Neuronal stem cell (in vitro differentiated cells): Measurements from ENCODE around the gene SCN5A.

Experiments
- DNase-seq: peaks from one replicate; pipeline ENCODE4 v3.0.0-alpha.2; 2013; ENCODE audit warnings: low spot score
- H2AFZ ChIP-seq: one replicate; pipeline ENCODE4 v1.6.1; 2013; ENCODE audit warnings: mild to moderate bottlenecking, low read length, inconsistent platforms
- H2AK5ac ChIP-seq: 2 replicates; pipeline ENCODE4 v1.6.1; 2013; ENCODE audit warnings: low read depth, mild to moderate bottlenecking, inconsistent platforms, low read length, moderate library complexity, mixed read lengths
- H2BK120ac ChIP-seq: 2 replicates; pipeline ENCODE4 v1.6.1; 2013; ENCODE audit warnings: low read depth, mild to moderate bottlenecking, inconsistent platforms, low read length, moderate library complexity, mixed read lengths
- H2BK12ac ChIP-seq: one replicate; pipeline ENCODE4 v1.6.1; 2013; ENCODE audit warnings: low read length, inconsistent platforms
- H2BK15ac ChIP-seq: 2 replicates; pipeline ENCODE4 v1.6.1; 2013; ENCODE audit warnings: mild to moderate bottlenecking, low read length, inconsistent platforms, mixed read lengths
- H2BK5ac ChIP-seq: one replicate; pipeline ENCODE4 v1.6.1; 2013; ENCODE audit warnings: inconsistent platforms, mild to moderate bottlenecking, low read length, moderate library complexity
- H3K14ac ChIP-seq: one replicate; pipeline ENCODE4 v1.6.1; 2013; ENCODE audit warnings: low read length, inconsistent platforms
- H3K18ac ChIP-seq: 2 replicates; pipeline ENCODE4 v1.6.1; 2013; ENCODE audit warnings: low read length, inconsistent platforms
- H3K23ac ChIP-seq: 2 replicates; pipeline ENCODE4 v1.6.1; 2013; ENCODE audit warnings: low read depth, mild to moderate bottlenecking, mixed read lengths, low read length, inconsistent platforms; ENCODE audit not compliant: poor library complexity
- H3K27ac ChIP-seq: replicated peaks from 3 replicates; pipeline ENCODE4 v1.5.1; 2013; ENCODE audit warnings: low read length, inconsistent platforms
- H3K27me3 ChIP-seq, 3 experiments: 2 replicates each; pipeline ENCODE4 v1.6.1; 2013; ENCODE audit warnings: low read length in 3 of 3, mild to moderate bottlenecking in 2 of 3, inconsistent platforms in 1 of 3, low read depth in 1 of 3, mixed read lengths in 1 of 3, moderate library complexity in 1 of 3; ENCODE audit not compliant: control insufficient read depth in 3 of 3, insufficient read depth in 3 of 3
- H3K36me3 ChIP-seq, 2 donors: replicated peaks in 1 of 2; 2 replicates each; pipeline ENCODE4 v1.6.1; 2013; ENCODE audit warnings: low read length in 2 of 2; ENCODE audit not compliant: control insufficient read depth in 2 of 2, insufficient read depth in 2 of 2
- H3K4ac ChIP-seq: 2 replicates; pipeline ENCODE4 v1.6.1; 2013; ENCODE audit warnings: inconsistent platforms, mild to moderate bottlenecking, low read length, moderate library complexity
- H3K4me1 ChIP-seq, 2 donors: 1 replicate in 1 of 2; 2 replicates in 1 of 2; pipeline ENCODE4 v1.6.1; 2013; ENCODE audit warnings: low read length in 2 of 2, low read depth in 1 of 2; ENCODE audit not compliant: control insufficient read depth in 2 of 2, insufficient read depth in 1 of 2
- H3K4me2 ChIP-seq: one replicate; pipeline ENCODE4 v1.6.1; 2013; ENCODE audit warnings: mild to moderate bottlenecking, low read length, inconsistent platforms; ENCODE audit not compliant: insufficient read depth, poor library complexity, severe bottlenecking
- H3K4me3 ChIP-seq, 2 donors: 2 replicates each; pipeline ENCODE4 v1.5.1; 2013; ENCODE audit warnings: low read length in 2 of 2, mild to moderate bottlenecking in 2 of 2, inconsistent platforms in 1 of 2, moderate library complexity in 1 of 2
- H3K79me1 ChIP-seq: one replicate; pipeline ENCODE4 v1.6.1; 2013; ENCODE audit warnings: low read depth, mild to moderate bottlenecking, inconsistent platforms, low read length, moderate library complexity
- H3K9ac ChIP-seq: one replicate; pipeline ENCODE4 v1.6.1; 2013; ENCODE audit warnings: mild to moderate bottlenecking, low read depth, low read length, inconsistent platforms; ENCODE audit not compliant: poor library complexity
- H3K9me3 ChIP-seq, 2 donors: replicated peaks in 1 of 2; 2 replicates each; pipeline versions ENCODE3 to v1.6.1; 2013; ENCODE audit warnings: low read length in 2 of 2, mild to moderate bottlenecking in 2 of 2, inconsistent platforms in 1 of 2, low read depth in 1 of 2, mixed read lengths in 1 of 2, moderate library complexity in 1 of 2; ENCODE audit not compliant: control insufficient read depth in 2 of 2, insufficient read depth in 1 of 2
- H4K8ac ChIP-seq: one replicate; pipeline ENCODE4 v1.6.1; 2013; ENCODE audit warnings: low read depth, mild to moderate bottlenecking, inconsistent platforms, low read length, moderate library complexity
- H4K91ac ChIP-seq: one replicate; pipeline ENCODE4 v1.6.1; 2013; ENCODE audit warnings: low read length, low read depth, mild to moderate bottlenecking, inconsistent platforms; ENCODE audit not compliant: poor library complexity
- WGBS, 2 donors: extraction: QIAGEN DNeasy Blood & Tissue Kit; methylation state at CpG; one replicate each; pipeline ENCODE4 v1.1.7; 2013; ENCODE audit warnings: missing lambda C conversion rate in 2 of 2, mixed read lengths in 1 of 2; ENCODE audit not compliant: insufficient read length in 2 of 2, insufficient replicate concordance in 1 of 2; ENCODE audit errors: extremely low coverage in 2 of 2; 5-methylcytosine and 5-hydroxymethylcytosine counted together

SCN5A gene

GRCh38 chr3:38598791-38599190, 50.7 kb downstream of the SCN5A start:
- Histone ChIP-seq H2AFZ (no peak overlapping the region), H4K8ac (no peak overlapping the region), H2BK120ac (no peak overlapping the region), H3K14ac (peak overlapping the region; percentile 11), H3K27ac (no peak overlapping the region), H3K4me3 (no peak overlapping the region), H2BK5ac (no peak overlapping the region), H3K4ac (no peak overlapping the region), H3K9me3 (no peaks in the 10 kb centered on the region), H4K91ac (no peak overlapping the region), H2BK12ac (no peak overlapping the region), H3K79me1 (no peaks in the 10 kb centered on the region), H3K4me1 (peaks cover 0 to 2% of the 10 kb centered on the region in 2 donors), H2AK5ac (no peak overlapping the region), H3K23ac (no peak overlapping the region), H3K4me2 (no peak overlapping the region), H3K36me3 (no peaks in the 10 kb centered on the region), H2BK15ac (no peak overlapping the region), H3K18ac (no peak overlapping the region), H3K27me3 (peaks cover 0 to 3% (median 0%) of the 10 kb centered on the region in 3 experiments), H3K9ac (no peak overlapping the region)
- no peak for DNase-seq
- WGBS, 2 donors: no CpG with 5 or more reads among the region's 13 CpGs

DNA sequence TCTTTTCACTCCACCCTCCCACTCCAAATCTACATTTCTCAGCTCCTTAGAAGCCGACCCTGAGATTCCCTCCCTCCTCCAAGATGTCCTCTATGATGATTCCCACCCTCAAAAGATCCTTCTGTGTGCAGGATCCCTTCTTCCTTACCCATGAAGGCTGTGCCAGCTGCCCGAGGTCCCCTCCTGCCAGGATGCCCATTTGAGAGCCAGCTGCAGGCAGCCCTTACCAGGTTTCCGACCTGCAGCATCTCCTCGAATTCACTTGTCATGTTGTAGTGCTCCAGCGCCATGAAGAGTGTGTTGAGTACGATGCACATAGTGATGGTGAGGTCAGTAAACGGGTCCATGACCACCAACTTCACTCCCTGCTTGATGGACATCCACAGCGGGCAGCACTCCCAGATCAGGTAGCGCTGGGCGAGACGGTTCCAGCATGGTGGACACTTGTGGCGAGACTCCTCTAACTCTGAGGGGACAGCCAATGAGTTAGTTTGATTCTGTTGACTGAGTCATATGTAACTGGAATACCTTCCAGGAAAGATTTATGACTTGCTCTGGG, 51.9 kb downstream of the SCN5A start:
- Histone ChIP-seq H3K36me3 (no peaks in the 10 kb centered on the region), H2BK15ac (no peak overlapping the region), H3K4me2 (no peak overlapping the region), H3K23ac (peak overlapping the region; percentile 12), H3K79me1 (no peaks in the 10 kb centered on the region), H3K18ac (no peak overlapping the region), H4K91ac (no peak overlapping the region), H2BK5ac (no peak overlapping the region), H3K9ac (no peak overlapping the region), H2BK120ac (no peak overlapping the region), H3K27me3 (peaks cover 0 to 3% (median 0%) of the 10 kb centered on the region in 3 experiments), H2AK5ac (no peak overlapping the region), H3K9me3 (no peaks in the 10 kb centered on the region), H3K4me1 (peaks cover 0 to 2% of the 10 kb centered on the region in 2 donors), H3K27ac (no peak overlapping the region), H4K8ac (no peak overlapping the region), H3K14ac (no peak overlapping the region), H3K4ac (no peak overlapping the region), H3K4me3 (peak overlapping the region in 1 of 2 donors; percentile 44), H2AFZ (no peak overlapping the region), H2BK12ac (no peak overlapping the region)
- DNase-seq: no peak
- WGBS, 2 donors: no CpG with 5 or more reads among the region's 12 CpGs

DNA sequence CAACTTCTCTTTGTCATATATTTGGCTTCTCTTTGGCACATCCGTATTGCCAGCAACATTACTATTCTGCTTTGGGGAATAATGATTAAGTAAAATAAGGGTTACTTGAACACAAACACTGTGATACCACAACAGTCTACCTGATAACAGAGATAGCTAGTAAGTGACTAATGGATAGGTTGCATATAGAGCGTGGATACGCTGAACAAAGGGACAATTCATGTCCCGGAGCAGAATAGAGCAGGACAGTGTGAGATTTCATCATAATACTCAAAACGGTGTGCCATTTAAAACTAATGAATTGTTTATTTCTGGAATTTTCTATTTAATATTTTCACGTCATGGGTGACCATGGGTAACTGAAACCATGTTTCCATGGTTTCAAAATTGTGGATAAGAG, 54.1 kb downstream of the SCN5A start:
- Histone ChIP-seq H3K4me2 (no peak overlapping the region), H2AK5ac (no peak overlapping the region), H2BK15ac (no peak overlapping the region)

DNA sequence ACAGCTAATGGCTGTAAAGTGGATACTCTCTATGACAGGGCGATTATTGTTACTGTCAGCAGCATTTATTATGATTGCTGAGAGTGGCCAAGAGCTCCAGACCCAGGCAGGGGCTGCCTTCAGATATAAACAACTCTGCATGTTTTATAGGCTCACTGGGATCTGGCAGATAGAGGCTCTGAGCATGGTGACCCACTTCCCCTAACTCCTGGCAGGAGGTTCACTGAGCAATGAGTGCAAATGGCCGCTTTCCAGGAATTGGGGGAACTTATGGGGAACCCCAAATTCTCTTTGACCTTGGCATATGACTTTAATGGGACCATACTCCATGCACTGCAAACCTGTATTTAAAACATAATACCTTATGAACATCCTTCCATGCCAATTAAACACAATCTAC, 59.0 kb downstream of the SCN5A start:
- no peaks in the 10 kb centered on the region for H3K36me3 ChIP-seq
- no peak overlapping the region for H2AK5ac ChIP-seq
- H3K4ac ChIP-seq: no peak overlapping the region
- no peak for DNase-seq
- no CpG with 5 or more reads among the region's 2 CpGs for WGBS, 2 donors
- peaks cover 0 to 25% (median 2%) of the 10 kb centered on the region in 3 experiments for H3K27me3 ChIP-seq
- no peak overlapping the region for H2BK120ac ChIP-seq
- H3K4me1 ChIP-seq: no peaks in the 10 kb centered on the region
- no peak overlapping the region for H3K4me3 ChIP-seq
- no peak overlapping the region for H3K4me2 ChIP-seq
- H2BK5ac ChIP-seq: no peak overlapping the region
- no peak overlapping the region for H2AFZ ChIP-seq
- no peak overlapping the region for H3K27ac ChIP-seq
- no peak overlapping the region for H3K18ac ChIP-seq
- no peak overlapping the region for H4K8ac ChIP-seq
- no peak overlapping the region for H3K14ac ChIP-seq
- no peak overlapping the region for H3K9ac ChIP-seq
- H4K91ac ChIP-seq: no peak overlapping the region
- H3K9me3 ChIP-seq: no peaks in the 10 kb centered on the region
- no peaks in the 10 kb centered on the region for H3K79me1 ChIP-seq
- no peak overlapping the region for H3K23ac ChIP-seq
- H2BK15ac ChIP-seq: no peak overlapping the region
- H2BK12ac ChIP-seq: no peak overlapping the region

More for the DNA sequence above, 54.1 kb downstream of the SCN5A start:
- Histone ChIP-seq H3K79me1 (no peaks in the 10 kb centered on the region), H3K23ac (no peak overlapping the region), H3K4me3 (no peak overlapping the region), H4K8ac (no peak overlapping the region), H4K91ac (no peak overlapping the region), H2BK5ac (no peak overlapping the region), H3K27ac (no peak overlapping the region), H3K14ac (no peak overlapping the region), H3K4ac (no peak overlapping the region), H2AFZ (no peak overlapping the region), H2BK12ac (no peak overlapping the region), H3K4me1 (no peaks in the 10 kb centered on the region), H2BK120ac (no peak overlapping the region), H3K36me3 (no peaks in the 10 kb centered on the region), H3K9ac (no peak overlapping the region), H3K9me3 (no peaks in the 10 kb centered on the region), H3K27me3 (peaks cover 0 to 11% (median 0%) of the 10 kb centered on the region in 3 experiments), H3K18ac (no peak overlapping the region)
- no peak for DNase-seq
- WGBS, 2 donors: no CpG with 5 or more reads among the region's 6 CpGs
